CD14-positive monocyte (primary cell): ENCODE results near the gene ELMO3. TPM values are rescaled to one million over a fixed set of nuclear protein-coding genes. Genes with fewer than 3 reads are reported as not detected.

Source experiments
- DNase-seq, 3 donors: peaks; one replicate each; pipeline ENCODE4 v3.0.0-alpha.2; 2011 to 2022
- H2AFZ ChIP-seq: 2 replicates; pipeline ENCODE4 v1.6.0; 2012; ENCODE audit warnings: mild to moderate bottlenecking, low read depth, low read length, inconsistent platforms; ENCODE audit not compliant: insufficient read depth, poor library complexity, severe bottlenecking
- H3K27ac ChIP-seq, 2 donors: 1 replicate in 1 of 2; 2 replicates in 1 of 2; pipeline ENCODE4 v1.5.1; 2012 to 2013; ENCODE audit warnings: low read length in 2 of 2, control low read depth in 1 of 2, inconsistent platforms in 1 of 2, low read depth in 1 of 2, mild to moderate bottlenecking in 1 of 2
- H3K27me3 ChIP-seq, 2 donors: one replicate each; pipeline versions ENCODE4 v1.6.0 to v1.6.1; 2011 to 2013; ENCODE audit warnings: low read length in 2 of 2; ENCODE audit not compliant: control insufficient read depth in 2 of 2, insufficient read depth in 2 of 2
- H3K36me3 ChIP-seq, 2 donors: replicated peaks in 1 of 2; 1 replicate in 1 of 2; 2 replicates in 1 of 2; pipeline versions ENCODE4 v1.5.1 to v1.6.1; 2012 to 2013; ENCODE audit warnings: low read length in 2 of 2, control low read depth in 1 of 2, inconsistent platforms in 1 of 2, mild to moderate bottlenecking in 1 of 2; ENCODE audit not compliant: insufficient read depth in 2 of 2, control insufficient read depth in 1 of 2
- H3K4me1 ChIP-seq, 2 donors: 1 replicate in 1 of 2; 2 replicates in 1 of 2; pipeline versions ENCODE4 v1.5.1 to v1.6.1; 2012 to 2013; ENCODE audit warnings: low read length in 2 of 2, control low read depth in 1 of 2, inconsistent platforms in 1 of 2, mild to moderate bottlenecking in 1 of 2, moderate library complexity in 1 of 2; ENCODE audit not compliant: insufficient read depth in 2 of 2, control insufficient read depth in 1 of 2
- H3K4me2 ChIP-seq: replicated peaks from 2 replicates; pipeline ENCODE3; 2012; ENCODE audit warnings: low read length, moderate library complexity, mild to moderate bottlenecking; ENCODE audit not compliant: poor library complexity, severe bottlenecking; ENCODE audit errors: extremely low read depth
- H3K4me3 ChIP-seq, 3 experiments: fragments of 200-600 bp in 1 of 3; sonication (generic) in 1 of 3; replicated peaks in 1 of 3; 1 replicate in 2 of 3; 2 replicates in 1 of 3; pipeline ENCODE4 v1.5.1; 2011 to 2013; ENCODE audit warnings: low read length in 3 of 3, mild to moderate bottlenecking in 3 of 3, control low read depth in 2 of 3, low read depth in 2 of 3, inconsistent platforms in 1 of 3, moderate library complexity in 1 of 3
- H3K79me2 ChIP-seq: 2 replicates; pipeline ENCODE4 v1.6.0; 2012; ENCODE audit warnings: mild to moderate bottlenecking, control low read depth, inconsistent platforms, low read length, moderate library complexity; ENCODE audit not compliant: insufficient read depth
- H3K9ac ChIP-seq: 2 replicates; pipeline ENCODE4 v1.6.0; 2017; ENCODE audit warnings: low read length, mild to moderate bottlenecking; ENCODE audit not compliant: insufficient read depth, poor library complexity, severe bottlenecking
- H3K9me3 ChIP-seq, 2 donors: replicated peaks in 1 of 2; 1 replicate in 1 of 2; 2 replicates in 1 of 2; pipeline versions ENCODE4 v1.5.1 to v1.6.1; 2012 to 2013; ENCODE audit warnings: low read length in 2 of 2, control low read depth in 1 of 2; ENCODE audit not compliant: control insufficient read depth in 1 of 2, insufficient read depth in 1 of 2
- H4K20me1 ChIP-seq: 2 replicates; pipeline ENCODE4 v1.6.0; 2012; ENCODE audit warnings: mild to moderate bottlenecking, low read length, control low read depth, moderate library complexity; ENCODE audit not compliant: insufficient read depth
- H3K27ac Mint-ChIP-seq, 7 donors: one replicate each; pipeline ENCODE4 v1.8.0; 2020; ENCODE audit warnings: mild to moderate bottlenecking in 7 of 7, mixed read lengths in 7 of 7, moderate library complexity in 6 of 7, inconsistent platforms in 2 of 7
- H3K27me3 Mint-ChIP-seq, 3 donors: one replicate each; pipeline ENCODE4 v1.8.0; 2021 to 2022; ENCODE audit warnings: low read depth in 3 of 3, mild to moderate bottlenecking in 3 of 3, mixed read lengths in 3 of 3, moderate library complexity in 3 of 3, inconsistent platforms in 1 of 3
- H3K36me3 Mint-ChIP-seq, 2 donors: one replicate each; pipeline ENCODE4 v1.8.0; 2020; ENCODE audit warnings: mixed read lengths in 2 of 2, inconsistent platforms in 1 of 2, mild to moderate bottlenecking in 1 of 2
- H3K4me1 Mint-ChIP-seq: one replicate; pipeline ENCODE4 v1.8.0; 2020; ENCODE audit warnings: mild to moderate bottlenecking, mixed read lengths
- H3K4me3 Mint-ChIP-seq, 2 donors: one replicate each; pipeline ENCODE4 v1.8.0; 2020; ENCODE audit warnings: mild to moderate bottlenecking in 2 of 2, mixed read lengths in 2 of 2, moderate library complexity in 1 of 2
- H3K9me3 Mint-ChIP-seq, 7 donors: one replicate each; pipeline ENCODE4 v1.8.0; 2020 to 2022; ENCODE audit warnings: mixed read lengths in 7 of 7, mild to moderate bottlenecking in 6 of 7, moderate library complexity in 6 of 7, inconsistent platforms in 2 of 7
- CTCF ChIP-seq: fragments of 200-600 bp; IDR thresholded peaks from one replicate; pipeline ENCODE4 v1.8.0; 2022; ENCODE audit warnings: antibody characterized with exemption, mild to moderate bottlenecking
- WGBS: methylation state at CpG from one replicate; pipeline ENCODE4 v1.1.5; 2013; ENCODE audit warnings: missing lambda C conversion rate; ENCODE audit not compliant: insufficient coverage; 5-methylcytosine and 5-hydroxymethylcytosine counted together
- intact Hi-C, 2 donors: fragments of 100-400 bp; cut with micrococcal nuclease; formaldehyde crosslinking; loops; one replicate each; pipeline versions ENCODE4 v1.15.0 to v1.15.1; 2023
- polyA plus RNA-seq, 3 donors: library from polyadenylated mRNA; depleted of rRNA in 1 of 3; unstranded in 2 of 3; stranded (reverse) in 1 of 3; fragments of 300-500 nt in 2 of 3; fragments of >200 nt in 1 of 3; fragmentation: Illumina TruSeq in 2 of 3; gene quantifications; 1 replicate in 2 of 3; 2 replicates in 1 of 3; pipeline ENCODE4 v1.2.3, GENCODE V29; 2012 to 2021

Gene ELMO3
- polyA plus RNA-seq, 3 donors, result 0.15 to 7.0 TPM; not detected in 1

GRCh38 chr16:67165121-67166078 is 33.5 kb upstream of the ELMO3 start:
- H3K9me3 ChIP-seq, result peaks cover 0 to 37% of the 10 kb centered on the region in 2 donors

More at GRCh38 chr16:67165121-67166078, 33.5 kb upstream of the ELMO3 start:
- H3K4me3 Mint-ChIP-seq, result peak overlapping the region; percentile 9 to 69
- Histone ChIP-seq H2AFZ (no peak overlapping the region), H4K20me1 (peaks cover 53% of the 10 kb centered on the region), H3K4me2 (peak overlapping the region; percentile 67), H3K27ac (no peak overlapping the region), H3K4me3 (peak overlapping the region in 1 of 3 experiments; percentile 61), H3K9ac (no peak overlapping the region), H3K4me1 (peaks cover 62 to 66% of the 10 kb centered on the region in 2 donors), H3K27me3 (peaks cover 49 to 80% of the 10 kb centered on the region in 2 donors), H3K36me3 (no peaks in the 10 kb centered on the region), H3K79me2 (no peaks in the 10 kb centered on the region)
- H3K9me3 Mint-ChIP-seq, result peaks cover 0 to 31% (median 16%) of the 10 kb centered on the region in 7 donors
- peak overlapping the region in 1 of 7 donors; percentile 20 for H3K27ac Mint-ChIP-seq
- H3K36me3 Mint-ChIP-seq, result peaks cover 12 to 18% of the 10 kb centered on the region in 2 donors
- peaks cover 73 to 93% (median 86%) of the 10 kb centered on the region in 3 donors for H3K27me3 Mint-ChIP-seq
- WGBS, result 7% methylated on average over 80 of the region's 85 CpGs
- TF ChIP-seq CTCF, result no peak
- intact Hi-C loops, result no loop called here
- no peak for DNase-seq
- peaks cover 50% of the 10 kb centered on the region for H3K4me1 Mint-ChIP-seq
